ENCODE data around the gene CLN6. TPM values are rescaled to one million over a fixed set of nuclear protein-coding genes. Genes with fewer than 3 reads are reported as not detected.

Gene CLN6
- total RNA-seq, 6 experiments from 2014 or later = 10.7 to 24.3 (median 15.2) TPM

- Histone ChIP-seq H3K36me3 (no peaks in the 10 kb centered on the region), H3K27ac (peak overlapping the region; percentile 94 to 97 (median 97)), H3K9me3 (no peaks in the 10 kb centered on the region), H3K4me1 (peaks cover 0 to 60% (median 25%) of the 10 kb centered on the region in 4 donors), H3K27me3 (no peaks in the 10 kb centered on the region), H3K4me3 (peak overlapping the region; percentile 73 to 96 (median 94))
- ATAC-seq = peak; percentile 5 to 34 (median 6)
- TF ChIP-seq POLR2A (IDR thresholded peaks at IDR 0.05) (no peak), CTCF (IDR thresholded peaks at IDR 0.05) (no peak)
- 3% methylated on average over 17 of the region's 25 CpGs for WGBS (ENCODE audit: insufficient coverage, low coverage, low lambda C conversion rate, missing lambda C conversion rate)
- DNase-seq = no peak
- intact Hi-C loops (cut with DNase I) = no loop called here
Observed at GRCh38 chr15:68277131-68277602, 47.6 kb upstream of the CLN6 start.

- H3K27ac ChIP-seq = peak overlapping the region; percentile 94 to 97 (median 97)
- no peaks in the 10 kb centered on the region for H3K27me3 ChIP-seq
- no peaks in the 10 kb centered on the region for H3K9me3 ChIP-seq
- ATAC-seq (no peak), DNase-seq (no peak)
- H3K36me3 ChIP-seq = no peaks in the 10 kb centered on the region
- peaks cover 0 to 58% (median 23%) of the 10 kb centered on the region in 4 donors for H3K4me1 ChIP-seq
- no peak for TF ChIP-seq CTCF (IDR thresholded peaks at IDR 0.05)
- TF ChIP-seq POLR2A (IDR thresholded peaks at IDR 0.05) = no peak
- H3K4me3 ChIP-seq = peak overlapping the region; percentile 73 to 96 (median 94)
- 42% methylated on average over 3 of the region's 3 CpGs for WGBS (ENCODE audit: insufficient coverage, low coverage, low lambda C conversion rate, missing lambda C conversion rate)
- intact Hi-C loops (cut with DNase I) = no loop called here
Observed at GRCh38 chr15:68276668-68277067, 47.1 kb upstream of the CLN6 start.

DNA sequence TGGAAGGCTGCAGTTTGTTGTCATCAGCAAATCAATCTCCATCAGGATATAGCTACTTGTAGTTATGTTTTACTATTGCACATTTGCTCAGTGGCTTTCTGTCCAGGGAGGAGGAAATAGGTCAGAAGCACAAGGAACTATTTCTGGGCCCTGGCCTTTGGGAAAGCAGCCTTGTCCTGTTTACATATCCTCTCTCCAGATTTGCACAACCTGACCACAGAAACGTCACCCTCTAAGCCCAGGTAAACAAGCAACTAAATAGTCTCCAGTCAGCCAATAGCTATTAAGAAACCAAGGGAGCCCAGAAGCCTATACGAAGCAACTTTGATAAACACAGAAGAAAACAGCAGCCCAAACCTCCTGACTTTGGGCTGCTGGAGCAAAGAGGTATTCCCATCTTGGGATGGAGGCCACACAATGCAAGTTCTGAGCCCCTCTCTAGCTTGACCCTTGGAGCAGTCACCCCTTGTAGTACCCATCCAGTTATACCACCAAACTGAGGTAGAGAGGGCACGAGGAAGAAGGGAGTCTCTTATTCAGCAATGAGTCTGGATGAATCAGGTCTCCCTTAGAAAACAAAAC is 45.7 kb upstream of the CLN6 start:
- ATAC-seq (peak; percentile 40 to 54 (median 44)), DNase-seq (peak in 2 of 3 donors; percentile 35 to 83)
- Histone ChIP-seq H3K27ac (peak overlapping the region; percentile 61 to 94 (median 84)), H3K4me1 (peaks cover 0 to 50% (median 17%) of the 10 kb centered on the region in 4 donors), H3K4me3 (no peak overlapping the region), H3K27me3 (no peaks in the 10 kb centered on the region), H3K36me3 (no peaks in the 10 kb centered on the region), H3K9me3 (no peaks in the 10 kb centered on the region)
- intact Hi-C loops (cut with DNase I) = no loop called here
- TF ChIP-seq CTCF (IDR thresholded peaks at IDR 0.05) (no peak), POLR2A (IDR thresholded peaks at IDR 0.05) (no peak)
- 41% methylated on average over 3 of the region's 3 CpGs for WGBS (ENCODE audit: insufficient coverage, low coverage, low lambda C conversion rate, missing lambda C conversion rate)

- ATAC-seq = no peak
- DNase-seq = no peak
- Histone ChIP-seq H3K36me3 (no peaks in the 10 kb centered on the region), H3K4me1 (peaks cover 0 to 40% (median 13%) of the 10 kb centered on the region in 4 donors), H3K27me3 (no peaks in the 10 kb centered on the region), H3K4me3 (no peak overlapping the region), H3K9me3 (no peaks in the 10 kb centered on the region), H3K27ac (peak overlapping the region; percentile 31 to 94 (median 84))
- WGBS (ENCODE audit: insufficient coverage, low coverage, low lambda C conversion rate, missing lambda C conversion rate) = 68% methylated on average over 5 of the region's 5 CpGs
- TF ChIP-seq POLR2A (IDR thresholded peaks at IDR 0.05) = no peak
- TF ChIP-seq CTCF (IDR thresholded peaks at IDR 0.05) = no peak
- intact Hi-C loops (cut with DNase I) = no loop called here
Observed at GRCh38 chr15:68274201-68274848, 44.8 kb upstream of the CLN6 start.

Measured in right lobe of liver (tissue), 6 donors.